ENCODE data around the gene PRKCB.

GRCh38 chr16:24119807-24120206, 284.0 kb downstream of the PRKCB start:
- TF ChIP-seq CTCF (IDR thresholded peaks at IDR 0.05): no peak
- no peak for TF ChIP-seq POLR2AphosphoS5 (IDR thresholded peaks at IDR 0.05)
- no peak for TF ChIP-seq EP300 (IDR thresholded peaks at IDR 0.05)
- no peak for TF ChIP-seq POLR2A (IDR thresholded peaks at IDR 0.05)

Measured in gastroesophageal sphincter (tissue), 3 donors.